Measurements from ENCODE around the gene CFP.

The CFP gene

DNA sequence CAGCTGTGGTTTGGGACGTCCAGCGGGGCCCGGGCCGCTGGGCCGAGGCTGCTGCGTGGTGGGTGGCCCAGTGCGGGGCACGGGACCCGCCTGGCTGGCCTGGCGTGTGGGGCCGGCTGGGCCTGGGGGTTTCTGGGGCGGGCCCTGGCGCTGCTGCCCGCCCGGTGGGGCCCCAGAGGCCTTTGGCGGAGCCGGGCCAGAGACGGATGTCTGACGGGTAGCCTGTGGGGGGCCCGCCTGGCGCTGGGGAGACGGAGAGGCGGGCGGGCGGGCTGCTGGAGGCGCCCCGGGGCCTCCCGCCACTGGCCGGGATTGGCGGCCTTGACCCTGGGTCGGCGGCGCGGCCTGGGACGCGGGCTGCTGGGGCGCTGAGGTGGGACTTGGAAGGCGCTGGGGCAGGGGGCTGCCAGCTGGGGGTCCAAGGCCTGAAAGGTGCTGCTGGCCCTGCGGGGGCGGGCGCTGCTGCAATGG, 55.6 kb downstream of the CFP start:
- no peak for DNase-seq (ENCODE audit: low read depth)

DNA sequence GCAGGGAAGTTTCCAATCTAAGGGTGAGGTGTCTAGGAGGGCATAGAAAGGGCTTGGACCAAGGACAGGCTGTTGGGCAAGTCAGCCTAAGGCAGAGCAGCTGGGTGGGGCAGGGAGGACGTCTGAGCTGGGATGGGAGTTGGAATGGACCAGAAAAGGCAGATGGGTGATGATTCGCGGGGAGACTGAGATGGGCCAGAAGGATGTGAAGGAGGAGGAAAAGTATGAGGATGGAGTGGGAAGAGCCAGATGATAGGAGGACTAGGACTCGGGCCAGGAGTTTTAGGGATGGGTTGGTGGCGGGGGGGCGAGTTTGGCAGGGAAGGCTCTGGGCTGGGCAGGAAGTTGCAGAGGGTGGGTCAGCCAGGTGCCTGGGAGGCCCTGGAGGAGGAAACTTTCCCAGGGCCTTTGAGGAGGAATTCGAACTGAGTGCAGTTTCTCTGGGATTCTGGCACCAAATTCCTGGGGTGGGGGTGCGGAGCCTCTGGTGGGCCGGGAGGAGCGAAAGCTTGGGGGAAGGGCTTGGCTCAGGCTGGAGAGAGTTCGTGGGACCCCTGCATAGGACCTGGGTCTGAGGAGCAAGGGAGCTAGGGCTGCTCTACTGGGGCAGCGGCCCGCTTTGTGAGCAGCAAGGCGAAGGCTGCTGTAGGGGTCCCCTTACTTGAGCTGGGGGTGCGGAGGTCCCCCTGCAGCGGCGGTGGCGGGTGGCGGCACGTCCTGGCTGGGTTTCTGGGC, 56.2 kb downstream of the CFP start:
- DNase-seq (ENCODE audit: low read depth): no peak
